ENCODE results near the gene DOCK2. TPM values are rescaled to one million over a fixed set of nuclear protein-coding genes. Genes with fewer than 3 reads are reported as not detected.

DOCK2 gene
- total RNA-seq, 1 experiment from 2014 or later: 2.2 TPM

DNA sequence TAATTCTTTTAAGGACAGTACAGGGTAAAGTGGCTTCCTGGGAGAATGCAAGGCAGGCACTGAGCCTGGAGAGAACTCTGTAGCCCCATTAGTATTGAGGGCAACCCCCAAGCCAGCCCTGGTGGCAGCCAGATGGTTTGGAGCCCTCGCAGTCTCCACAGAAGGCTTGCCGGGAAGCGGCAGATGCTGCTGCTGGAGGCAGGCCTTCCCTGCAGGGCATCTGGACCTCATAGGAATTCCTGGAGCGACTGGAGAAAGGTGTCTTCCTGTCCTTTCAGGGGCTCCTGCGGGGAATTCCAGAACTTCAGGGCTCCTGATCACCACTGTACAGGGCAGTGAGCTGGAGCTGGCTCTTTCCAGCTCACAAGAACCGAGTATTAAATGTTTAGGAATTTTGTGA, 175.7 kb downstream of the DOCK2 start:
- no TSS peak for BruUV-seq (replicated peaks)
- Histone ChIP-seq H3K36me3 (ENCODE audit: insufficient read depth, low read length, poor library complexity, severe bottlenecking) (no peaks in the 10 kb centered on the region), H3K4me1 (ENCODE audit: insufficient read depth, low read length, poor library complexity, severe bottlenecking) (no peaks in the 10 kb centered on the region), H3K4me3 (ENCODE audit: low read depth, low read length, poor library complexity, severe bottlenecking) (no peak overlapping the region), H3K9me3 (ENCODE audit: low read depth, low read length, poor library complexity, severe bottlenecking) (no peaks in the 10 kb centered on the region), H3K27ac (ENCODE audit: low read depth, low read length, poor library complexity, severe bottlenecking) (no peak overlapping the region), H3K27me3 (replicated peaks; ENCODE audit: insufficient read depth, low read depth, low read length, poor library complexity) (no peaks in the 10 kb centered on the region)
- ChIA-PET CTCF (no interaction called here), POLR2A (ENCODE audit: low non-redundant PET) (no interaction called here)
- intact Hi-C loops (cut with micrococcal nuclease; ENCODE audit: unreplicated experiment): no loop called here
- no peak for DNase-seq (ENCODE audit: low spot score)
- TF ChIP-seq, protein P1, sequence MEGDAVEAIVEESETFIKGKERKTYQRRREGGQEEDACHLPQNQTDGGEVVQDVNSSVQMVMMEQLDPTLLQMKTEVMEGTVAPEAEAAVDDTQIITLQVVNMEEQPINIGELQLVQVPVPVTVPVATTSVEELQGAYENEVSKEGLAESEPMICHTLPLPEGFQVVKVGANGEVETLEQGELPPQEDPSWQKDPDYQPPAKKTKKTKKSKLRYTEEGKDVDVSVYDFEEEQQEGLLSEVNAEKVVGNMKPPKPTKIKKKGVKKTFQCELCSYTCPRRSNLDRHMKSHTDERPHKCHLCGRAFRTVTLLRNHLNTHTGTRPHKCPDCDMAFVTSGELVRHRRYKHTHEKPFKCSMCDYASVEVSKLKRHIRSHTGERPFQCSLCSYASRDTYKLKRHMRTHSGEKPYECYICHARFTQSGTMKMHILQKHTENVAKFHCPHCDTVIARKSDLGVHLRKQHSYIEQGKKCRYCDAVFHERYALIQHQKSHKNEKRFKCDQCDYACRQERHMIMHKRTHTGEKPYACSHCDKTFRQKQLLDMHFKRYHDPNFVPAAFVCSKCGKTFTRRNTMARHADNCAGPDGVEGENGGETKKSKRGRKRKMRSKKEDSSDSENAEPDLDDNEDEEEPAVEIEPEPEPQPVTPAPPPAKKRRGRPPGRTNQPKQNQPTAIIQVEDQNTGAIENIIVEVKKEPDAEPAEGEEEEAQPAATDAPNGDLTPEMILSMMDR (conservative IDR thresholded peaks at IDR 0.05; ENCODE audit: low read depth, low read length): no peak
- TF ChIP-seq EZH2 (IDR thresholded peaks at IDR 0.05; ENCODE audit: borderline replicate concordance, low read depth, low read length, poor library complexity, severe bottlenecking): no peak

DNA sequence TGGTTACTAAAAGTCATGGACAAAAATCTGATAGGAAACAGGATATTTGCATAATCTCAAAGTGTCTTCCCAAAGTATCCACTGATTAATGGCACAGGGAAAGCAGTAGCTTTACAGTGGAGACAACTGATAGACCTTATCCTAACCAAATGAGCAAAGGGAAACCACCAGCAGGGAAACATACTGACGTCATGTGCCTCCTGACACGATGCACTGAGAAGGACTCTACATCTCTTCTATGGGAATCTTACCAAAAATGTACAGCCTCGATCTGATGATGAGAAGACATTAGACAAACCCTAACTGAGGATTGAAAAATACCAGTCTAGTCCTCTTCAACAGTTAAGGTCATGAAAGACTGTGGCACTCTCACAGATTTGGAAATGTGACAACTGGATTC, 177.0 kb downstream of the DOCK2 start:
- H3K4me1 ChIP-seq (ENCODE audit: insufficient read depth, low read length, poor library complexity, severe bottlenecking): no peaks in the 10 kb centered on the region
- H3K36me3 ChIP-seq (ENCODE audit: insufficient read depth, low read length, poor library complexity, severe bottlenecking): no peaks in the 10 kb centered on the region
- ChIA-PET CTCF (no interaction called here), POLR2A (ENCODE audit: low non-redundant PET) (no interaction called here)
- H3K9me3 ChIP-seq (ENCODE audit: low read depth, low read length, poor library complexity, severe bottlenecking): no peaks in the 10 kb centered on the region
- H3K27ac ChIP-seq (ENCODE audit: low read depth, low read length, poor library complexity, severe bottlenecking): no peak overlapping the region
- intact Hi-C loops (cut with micrococcal nuclease; ENCODE audit: unreplicated experiment): no loop called here
- DNase-seq (ENCODE audit: low spot score): no peak
- H3K27me3 ChIP-seq (replicated peaks; ENCODE audit: insufficient read depth, low read depth, low read length, poor library complexity): no peaks in the 10 kb centered on the region
- no TSS peak for BruUV-seq (replicated peaks)
- TF ChIP-seq, protein P1 (conservative IDR thresholded peaks at IDR 0.05; ENCODE audit: low read depth, low read length): no peak
- no peak for TF ChIP-seq EZH2 (IDR thresholded peaks at IDR 0.05; ENCODE audit: borderline replicate concordance, low read depth, low read length, poor library complexity, severe bottlenecking)
- no peak overlapping the region for H3K4me3 ChIP-seq (ENCODE audit: low read depth, low read length, poor library complexity, severe bottlenecking)

DNA sequence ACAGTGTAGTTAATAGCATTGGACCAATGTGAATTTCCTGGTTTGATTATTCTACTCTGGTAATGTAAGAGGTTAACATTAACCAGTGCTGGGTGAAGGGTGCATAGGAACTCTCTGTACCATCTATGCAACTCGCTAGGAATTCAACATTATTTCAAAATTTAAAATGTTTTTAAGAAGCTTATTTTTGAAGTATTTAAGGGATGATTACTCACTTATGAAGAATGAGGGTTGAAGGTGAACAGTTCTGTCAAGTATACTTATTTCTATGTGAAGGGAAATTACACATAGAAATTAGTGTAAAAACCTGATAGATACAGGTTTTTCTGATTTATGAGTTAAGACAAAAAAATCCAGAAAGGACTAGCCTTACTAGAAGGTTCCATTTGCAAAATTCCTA, 177.4 kb downstream of the DOCK2 start:
- intact Hi-C loops (cut with micrococcal nuclease; ENCODE audit: unreplicated experiment): no loop called here
- BruUV-seq (replicated peaks): no TSS peak
- Histone ChIP-seq H3K36me3 (ENCODE audit: insufficient read depth, low read length, poor library complexity, severe bottlenecking) (no peaks in the 10 kb centered on the region), H3K27me3 (replicated peaks; ENCODE audit: insufficient read depth, low read depth, low read length, poor library complexity) (no peaks in the 10 kb centered on the region), H3K4me1 (ENCODE audit: insufficient read depth, low read length, poor library complexity, severe bottlenecking) (no peaks in the 10 kb centered on the region), H3K27ac (ENCODE audit: low read depth, low read length, poor library complexity, severe bottlenecking) (no peak overlapping the region), H3K9me3 (ENCODE audit: low read depth, low read length, poor library complexity, severe bottlenecking) (no peaks in the 10 kb centered on the region), H3K4me3 (ENCODE audit: low read depth, low read length, poor library complexity, severe bottlenecking) (no peak overlapping the region)
- ChIA-PET CTCF (no interaction called here), POLR2A (ENCODE audit: low non-redundant PET) (no interaction called here)
- TF ChIP-seq, protein P1 (conservative IDR thresholded peaks at IDR 0.05; ENCODE audit: low read depth, low read length): no peak
- no peak for DNase-seq (ENCODE audit: low spot score)

Measured in A673 (cell line).